Activated CD4-positive, alpha-beta memory T cell treated with anti-CD3 and anti-CD28 coated beads, Interleukin-2, amount 10 ng/mL, durations not matched to agents 7 days and 5 days (primary cell): ENCODE results near the gene PHKG1. TPM values are rescaled to one million over a fixed set of nuclear protein-coding genes. Genes with fewer than 3 reads are reported as not detected.

Experiments used
- total RNA-seq, 2 experiments: library from RNA; stranded (reverse); gene quantifications; one replicate each; pipeline ENCODE4 v1.2.3, GENCODE V29; 2021

Gene PHKG1
- total RNA-seq, 2 experiments from 2014 or later, result 1.5 to 2.2 TPM

Other genes starting within 250 kb of the PHKG1 start
- not detected for gene SEPTIN14, start 230.2 kb downstream of the PHKG1 start, total RNA-seq
- 1 to 10 TPM; 1.2 to 1.9 TPM for gene ZNF713, start 205.5 kb downstream of the PHKG1 start, total RNA-seq
- gene MRPS17, start 141.1 kb downstream of the PHKG1 start, total RNA-seq, result 10 to 100 TPM; 11.6 to 12.0 TPM
- gene NIPSNAP2, start 128.4 kb downstream of the PHKG1 start, total RNA-seq, result 10 to 100 TPM; 31.5 to 31.7 TPM
- gene PSPH, start 41.5 kb downstream of the PHKG1 start, total RNA-seq, result 10 to 100 TPM; 12.0 to 13.7 TPM
- 100 to 1,000 TPM; 105 TPM for gene CCT6A, start 41.2 kb downstream of the PHKG1 start, total RNA-seq
- 100 to 1,000 TPM; 118 to 119 TPM for gene SUMF2, start 28.7 kb downstream of the PHKG1 start, total RNA-seq
- 100 to 1,000 TPM; 482 to 505 TPM for gene CHCHD2, start 13.5 kb upstream of the PHKG1 start, total RNA-seq
- not detected for gene NUPR2, start 23.5 kb upstream of the PHKG1 start, total RNA-seq